Thoracic aorta (tissue), 2 donors: ENCODE data around the gene STX8. TPM values are rescaled to one million over a fixed set of nuclear protein-coding genes. Genes with fewer than 3 reads are reported as not detected.

Experiments used
- ATAC-seq: fragments of 150-250 bp; one replicate; pipeline ENCODE4 v1.8.0; 2017; ENCODE audit warnings: low read depth; ENCODE audit not compliant: insufficient number of reproducible peaks, low FRiP score
- DNase-seq: peaks from one replicate; pipeline ENCODE4 v3.0.0-alpha.2; 2020; ENCODE audit warnings: low spot score
- H3K27ac ChIP-seq, 2 donors: fragments of 200-600 bp; sonication (generic); 1 replicate in 1 of 2; 2 replicates in 1 of 2; pipeline ENCODE4 v1.5.1; 2016; ENCODE audit warnings: mild to moderate bottlenecking in 2 of 2, moderate library complexity in 2 of 2
- H3K27me3 ChIP-seq: fragments of 200-600 bp; sonication (generic); replicated peaks from 2 replicates; pipeline ENCODE4 v1.6.0; 2016; ENCODE audit warnings: mild to moderate bottlenecking; ENCODE audit not compliant: insufficient read depth
- H3K36me3 ChIP-seq: fragments of 200-600 bp; sonication (generic); one replicate; pipeline ENCODE4 v1.5.1; 2016
- H3K4me1 ChIP-seq, 2 donors: fragments of 200-600 bp; sonication (generic); 1 replicate in 1 of 2; 2 replicates in 1 of 2; pipeline versions ENCODE4 v1.5.1 to v1.6.0; 2016; ENCODE audit warnings: low read depth in 2 of 2, mild to moderate bottlenecking in 1 of 2; ENCODE audit not compliant: control insufficient read depth in 1 of 2
- H3K4me3 ChIP-seq: fragments of 200-600 bp; sonication (generic); 2 replicates; pipeline ENCODE4 v1.5.1; 2016; ENCODE audit warnings: mild to moderate bottlenecking
- H3K9me3 ChIP-seq: fragments of 200-600 bp; sonication (generic); 2 replicates; pipeline ENCODE4 v1.5.1; 2016
- CTCF ChIP-seq: fragments of 200-600 bp; sonication (generic); IDR thresholded peaks from one replicate; pipeline ENCODE4 v1.5.1; 2019; ENCODE audit warnings: antibody characterized with exemption
- total RNA-seq, 2 donors: library from RNA; depleted of rRNA; stranded (reverse); fragments of >200 nt; gene quantifications; one replicate each; pipeline versions ENCODE4 v1.1.0 to v1.2.3, GENCODE V29; 2016

The STX8 gene
- total RNA-seq, 2 donors from 2014 or later = 93.9 to 99.8 TPM

- Histone ChIP-seq H3K4me1 (peaks cover 0 to 6% of the 10 kb centered on the region in 2 donors), H3K9me3 (no peaks in the 10 kb centered on the region), H3K27me3 (no peaks in the 10 kb centered on the region), H3K36me3 (no peaks in the 10 kb centered on the region), H3K4me3 (no peak overlapping the region), H3K27ac (no peak overlapping the region)
- no peak for ATAC-seq
- no peak for TF ChIP-seq CTCF
- DNase-seq = no peak
Measured at GRCh38 chr17:9285602-9286427, 289.8 kb downstream of the STX8 start.

GRCh38 chr17:9284884-9285283 is 290.7 kb downstream of the STX8 start:
- H3K27ac ChIP-seq = no peak overlapping the region
- H3K36me3 ChIP-seq = no peaks in the 10 kb centered on the region
- ATAC-seq (no peak), DNase-seq (no peak)
- no peak for TF ChIP-seq CTCF
- H3K9me3 ChIP-seq = no peaks in the 10 kb centered on the region
- peaks cover 0 to 6% of the 10 kb centered on the region in 2 donors for H3K4me1 ChIP-seq
- no peak overlapping the region for H3K4me3 ChIP-seq
- no peaks in the 10 kb centered on the region for H3K27me3 ChIP-seq

GRCh38 chr17:9283909-9284308 is 291.7 kb downstream of the STX8 start:
- Histone ChIP-seq H3K27ac (no peak overlapping the region), H3K9me3 (no peaks in the 10 kb centered on the region), H3K36me3 (no peaks in the 10 kb centered on the region), H3K27me3 (no peaks in the 10 kb centered on the region), H3K4me1 (peaks cover 0 to 6% of the 10 kb centered on the region in 2 donors), H3K4me3 (no peak overlapping the region)
- ATAC-seq (no peak), DNase-seq (no peak)
- TF ChIP-seq CTCF = no peak

DNA sequence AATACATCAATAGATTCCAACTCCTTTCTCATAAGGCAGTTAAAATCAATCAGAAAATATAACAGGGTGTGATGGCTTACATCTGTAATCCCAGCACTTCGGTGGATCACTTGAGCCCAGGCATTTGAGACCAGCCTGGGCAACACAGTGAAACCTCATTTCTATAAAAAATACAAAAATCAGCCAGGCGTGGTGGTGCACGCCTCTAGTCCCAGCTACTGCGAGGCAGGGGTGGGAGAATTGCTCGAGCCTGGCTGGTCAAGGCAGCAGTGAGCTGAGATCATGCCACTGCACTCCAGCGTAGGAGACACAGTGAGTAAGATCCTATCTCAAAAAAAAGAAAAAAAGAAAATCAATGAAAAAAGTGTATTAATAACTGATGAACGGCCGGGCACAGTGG is 295.7 kb downstream of the STX8 start:
- Histone ChIP-seq H3K36me3 (no peaks in the 10 kb centered on the region), H3K4me3 (no peak overlapping the region), H3K4me1 (peaks cover 0 to 3% of the 10 kb centered on the region in 2 donors), H3K9me3 (no peaks in the 10 kb centered on the region), H3K27me3 (no peaks in the 10 kb centered on the region), H3K27ac (no peak overlapping the region)
- DNase-seq (no peak), ATAC-seq (no peak)
- TF ChIP-seq CTCF = no peak

- no peaks in the 10 kb centered on the region for H3K36me3 ChIP-seq
- no peak overlapping the region for H3K27ac ChIP-seq
- DNase-seq (no peak), ATAC-seq (no peak)
- no peak overlapping the region for H3K4me3 ChIP-seq
- H3K4me1 ChIP-seq = peaks cover 0 to 11% of the 10 kb centered on the region in 2 donors
- no peaks in the 10 kb centered on the region for H3K27me3 ChIP-seq
- no peaks in the 10 kb centered on the region for H3K9me3 ChIP-seq
- TF ChIP-seq CTCF = no peak
Measured at GRCh38 chr17:9274973-9275372, 300.6 kb downstream of the STX8 start.
